ENCODE measurements around the gene TAGLN.

DNA sequence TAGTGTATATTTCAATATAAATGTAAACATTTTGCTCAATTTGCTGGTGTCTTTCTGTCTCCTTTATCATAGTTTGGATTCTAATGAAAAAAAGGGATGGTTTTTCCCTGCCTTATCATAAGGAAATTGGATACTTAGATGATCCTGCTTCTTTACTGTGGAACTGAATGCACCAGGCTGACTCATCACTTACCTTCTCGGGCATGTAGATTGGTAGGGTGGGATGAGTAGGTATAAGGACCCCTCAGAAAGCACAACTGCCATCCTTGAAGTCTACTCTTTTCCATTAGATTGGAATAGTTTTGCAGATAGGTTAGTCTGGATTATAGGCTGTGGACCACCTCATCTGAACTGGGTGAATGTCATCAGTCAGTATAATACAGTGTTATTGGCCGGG lies 28.2 kb upstream of the TAGLN start:
- no peak for TF ChIP-seq NFRKB (IDR thresholded peaks at IDR 0.05)
- no peak for TF ChIP-seq ARNT (IDR thresholded peaks at IDR 0.05)
- TF ChIP-seq, protein P1, sequence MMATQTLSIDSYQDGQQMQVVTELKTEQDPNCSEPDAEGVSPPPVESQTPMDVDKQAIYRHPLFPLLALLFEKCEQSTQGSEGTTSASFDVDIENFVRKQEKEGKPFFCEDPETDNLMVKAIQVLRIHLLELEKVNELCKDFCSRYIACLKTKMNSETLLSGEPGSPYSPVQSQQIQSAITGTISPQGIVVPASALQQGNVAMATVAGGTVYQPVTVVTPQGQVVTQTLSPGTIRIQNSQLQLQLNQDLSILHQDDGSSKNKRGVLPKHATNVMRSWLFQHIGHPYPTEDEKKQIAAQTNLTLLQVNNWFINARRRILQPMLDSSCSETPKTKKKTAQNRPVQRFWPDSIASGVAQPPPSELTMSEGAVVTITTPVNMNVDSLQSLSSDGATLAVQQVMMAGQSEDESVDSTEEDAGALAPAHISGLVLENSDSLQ (IDR thresholded peaks at IDR 0.05) = no peak
- TF ChIP-seq ELF4 (IDR thresholded peaks at IDR 0.05) = no peak
